ENCODE measurements around the gene NCAPD3. TPM values are rescaled to one million over a fixed set of nuclear protein-coding genes. Genes with fewer than 3 reads are reported as not detected.

NCAPD3 gene
- total RNA-seq, 4 donors from 2014 or later = 6.2 to 9.6 (median 8.8) TPM

DNA sequence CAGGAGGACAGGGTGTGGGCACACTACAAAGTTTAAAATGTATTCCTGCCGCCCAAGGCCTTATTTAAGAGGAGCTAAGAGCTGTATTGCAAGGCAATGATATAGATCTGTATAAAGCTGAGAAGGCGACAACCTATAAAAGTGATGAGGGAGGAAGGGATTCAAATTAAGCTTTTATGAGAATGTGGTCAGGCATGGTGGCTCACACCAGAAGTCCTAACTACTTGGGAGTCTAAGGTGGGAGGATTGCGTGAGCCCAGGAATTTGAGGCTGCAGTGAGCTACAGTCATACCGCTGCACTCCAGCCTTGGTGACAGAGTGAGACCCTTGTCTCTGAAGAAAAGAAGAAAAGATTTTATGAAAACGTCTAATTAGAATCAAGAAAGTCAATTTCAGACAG lies 42.7 kb upstream of the NCAPD3 start:
- Histone ChIP-seq H3K27ac (replicated peaks in 1 of 4) (peak overlapping the region in 1 of 4 donors; percentile 13), H3K4me3 (no peak overlapping the region), H3K27me3 (peaks cover 0 to 22% (median 2%) of the 10 kb centered on the region in 4 donors), H3K4me1 (no peaks in the 10 kb centered on the region), H3K9me3 (no peaks in the 10 kb centered on the region), H3K36me3 (peaks cover 18 to 40% (median 33%) of the 10 kb centered on the region in 4 donors)
- WGBS = 87% methylated on average over 5 of the region's 5 CpGs
- intact Hi-C loops (cut with DNase I) = no loop called here
- DNase-seq (ENCODE audit: extremely low spot score) = no peak
- TF ChIP-seq POLR2AphosphoS5 (IDR thresholded peaks at IDR 0.05) (no peak), EP300 (IDR thresholded peaks at IDR 0.05) (no peak), CTCF (IDR thresholded peaks at IDR 0.05) (no peak), POLR2A (IDR thresholded peaks at IDR 0.05; ENCODE audit: low read depth) (no peak)

GRCh38 chr11:134264966-134265764 lies 41.4 kb upstream of the NCAPD3 start:
- Histone ChIP-seq H3K9me3 (no peaks in the 10 kb centered on the region), H3K4me1 (no peaks in the 10 kb centered on the region), H3K27ac (replicated peaks in 1 of 4) (no peak overlapping the region), H3K36me3 (peaks cover 25 to 53% (median 45%) of the 10 kb centered on the region in 4 donors), H3K27me3 (peaks cover 0 to 9% (median 0%) of the 10 kb centered on the region in 4 donors), H3K4me3 (no peak overlapping the region)
- TF ChIP-seq POLR2A (IDR thresholded peaks at IDR 0.05; ENCODE audit: low read depth) = no peak
- no peak for TF ChIP-seq EP300 (IDR thresholded peaks at IDR 0.05)
- TF ChIP-seq CTCF (IDR thresholded peaks at IDR 0.05) = no peak
- TF ChIP-seq POLR2AphosphoS5 (IDR thresholded peaks at IDR 0.05) = no peak
- WGBS = 87% methylated on average over 7 of the region's 7 CpGs
- intact Hi-C loops (cut with DNase I) = no loop called here
- no peak for DNase-seq (ENCODE audit: extremely low spot score)

GRCh38 chr11:134261626-134262488 lies 38.1 kb upstream of the NCAPD3 start:
- Histone ChIP-seq H3K9me3 (no peaks in the 10 kb centered on the region), H3K27me3 (no peaks in the 10 kb centered on the region), H3K27ac (replicated peaks in 1 of 4) (no peak overlapping the region), H3K36me3 (peaks cover 35 to 86% (median 77%) of the 10 kb centered on the region in 4 donors), H3K4me1 (no peaks in the 10 kb centered on the region), H3K4me3 (no peak overlapping the region)
- intact Hi-C loops (cut with DNase I) = no loop called here
- no peak for DNase-seq (ENCODE audit: extremely low spot score)
- TF ChIP-seq CTCF (IDR thresholded peaks at IDR 0.05) (peak in 1 of 3 experiments; percentile 45), POLR2A (IDR thresholded peaks at IDR 0.05; ENCODE audit: low read depth) (no peak), POLR2AphosphoS5 (IDR thresholded peaks at IDR 0.05) (no peak)
- 81% methylated on average over 11 of the region's 14 CpGs for WGBS

- H3K27ac ChIP-seq (replicated peaks in 1 of 4) = no peak overlapping the region
- intact Hi-C loops (cut with DNase I) = no loop called here
- no peaks in the 10 kb centered on the region for H3K9me3 ChIP-seq
- H3K4me3 ChIP-seq = no peak overlapping the region
- peaks cover 0 to 4% (median 0%) of the 10 kb centered on the region in 4 donors for H3K4me1 ChIP-seq
- H3K36me3 ChIP-seq = peaks cover 35 to 93% (median 80%) of the 10 kb centered on the region in 4 donors
- 93% methylated on average over 16 of the region's 16 CpGs for WGBS
- DNase-seq (ENCODE audit: extremely low spot score) = no peak
- H3K27me3 ChIP-seq = no peaks in the 10 kb centered on the region
- TF ChIP-seq EP300 (IDR thresholded peaks at IDR 0.05) (no peak), POLR2A (IDR thresholded peaks at IDR 0.05; ENCODE audit: low read depth) (no peak), POLR2AphosphoS5 (IDR thresholded peaks at IDR 0.05) (no peak), CTCF (IDR thresholded peaks at IDR 0.05) (no peak)
Observed at GRCh38 chr11:134260983-134261382, 37.2 kb upstream of the NCAPD3 start.

All from esophagus muscularis mucosa (tissue), 4 donors.